Ramos (cell line): ENCODE measurements around the gene EPAS1.

Source experiments
- in situ Hi-C: fragments of 300-500 bp; cut with MboI; formaldehyde crosslinking; loops from one replicate; pipeline ENCODE4 v1.14.3; 2022; ENCODE audit warnings: low sequenced_read_pairs; ENCODE audit not compliant: unreplicated experiment

EPAS1 gene

DNA sequence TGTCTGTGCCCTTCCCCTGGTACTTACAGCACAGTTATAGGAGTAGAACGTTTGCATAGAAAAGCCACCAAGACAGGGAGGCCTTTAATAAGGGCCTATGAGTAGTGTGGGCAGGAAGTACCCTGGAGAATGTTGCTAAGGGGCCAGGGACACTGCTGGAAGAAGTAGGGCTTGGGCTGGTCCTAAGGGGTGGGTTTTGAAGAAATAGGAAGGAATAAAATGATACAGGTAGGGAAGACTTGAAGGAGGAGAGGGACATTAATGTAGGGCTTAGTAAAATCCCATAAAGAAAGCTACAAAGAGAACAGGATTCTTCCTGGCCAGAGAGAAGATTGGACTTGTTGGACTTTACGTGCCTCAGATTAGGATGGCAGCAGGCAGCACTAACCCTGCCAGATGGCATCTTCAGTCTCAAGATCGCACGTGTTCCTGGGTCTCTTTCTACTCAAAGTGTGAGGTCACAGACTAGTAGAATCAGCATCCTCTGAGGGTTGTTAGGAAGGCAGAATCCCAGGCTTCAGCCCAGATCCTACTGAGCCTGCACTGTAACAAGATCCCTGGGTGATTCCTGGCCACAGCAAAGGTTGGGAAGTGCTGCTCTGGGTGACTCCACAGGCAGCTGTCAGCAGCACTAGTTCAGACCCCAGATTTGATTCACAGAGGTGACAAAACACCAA, 39.2 kb downstream of the EPAS1 start:
- in situ Hi-C loops: no loop called here

DNA sequence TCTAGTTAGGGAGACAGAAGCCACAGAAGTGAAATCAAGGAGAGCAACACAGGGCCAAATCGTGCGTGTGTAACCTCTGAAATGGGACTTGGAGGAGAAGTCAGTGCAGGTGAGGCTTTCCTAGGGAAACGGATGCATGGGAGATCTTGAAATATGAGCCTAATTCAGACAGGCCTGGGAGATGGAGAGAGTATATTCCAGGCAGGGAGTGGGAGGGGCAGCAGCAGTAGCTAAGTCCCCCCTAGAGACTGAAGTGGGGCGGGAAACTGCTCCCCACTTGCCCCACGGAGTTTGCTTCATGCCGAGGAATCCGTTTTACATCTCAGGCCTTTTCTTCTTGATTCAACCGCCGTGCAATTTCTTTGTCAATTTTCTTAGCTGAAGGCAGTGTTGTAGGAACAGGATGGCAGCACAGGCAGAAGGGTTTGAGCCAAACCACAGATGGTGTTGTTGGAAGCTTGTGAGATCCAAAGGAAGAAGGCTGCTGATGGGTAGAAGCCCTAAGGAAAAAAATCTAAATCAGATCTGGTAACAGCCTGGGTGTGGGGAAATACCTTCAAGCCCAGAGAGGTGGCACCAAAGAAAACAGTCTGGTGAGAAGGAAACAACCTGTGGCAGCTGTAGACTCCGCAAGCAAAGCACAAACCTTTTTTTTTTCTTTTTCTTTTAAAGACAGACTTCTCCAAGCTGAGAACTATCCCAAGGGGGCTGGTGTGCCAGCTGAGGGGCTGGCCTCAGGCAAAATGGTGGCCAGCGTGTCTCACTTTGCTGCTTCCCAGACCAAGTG, 40.2 kb downstream of the EPAS1 start:
- in situ Hi-C loops: no loop called here

DNA sequence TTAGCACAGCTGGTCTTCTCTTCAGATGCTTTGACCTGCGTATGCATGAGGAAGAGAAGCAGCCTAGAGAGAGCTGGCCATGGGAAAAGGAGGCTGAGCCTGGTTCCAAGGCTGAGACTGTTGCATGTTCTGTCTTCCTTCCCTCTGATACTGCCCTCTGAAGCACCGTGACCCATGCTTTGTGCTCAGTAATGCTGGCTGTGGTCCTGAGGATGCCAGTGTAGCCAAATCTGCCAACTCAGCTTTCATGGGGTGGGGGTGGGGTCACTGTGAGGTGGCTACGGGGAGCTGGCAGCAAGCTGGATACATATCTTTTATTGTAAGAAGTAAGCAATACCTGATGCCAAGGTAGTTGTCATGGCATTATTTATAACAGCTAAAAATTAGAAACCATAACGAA, 41.5 kb downstream of the EPAS1 start:
- in situ Hi-C loops: no loop called here

GRCh38 chr2:46339200-46339599, 42.0 kb downstream of the EPAS1 start:
- in situ Hi-C loops: no loop called here

DNA sequence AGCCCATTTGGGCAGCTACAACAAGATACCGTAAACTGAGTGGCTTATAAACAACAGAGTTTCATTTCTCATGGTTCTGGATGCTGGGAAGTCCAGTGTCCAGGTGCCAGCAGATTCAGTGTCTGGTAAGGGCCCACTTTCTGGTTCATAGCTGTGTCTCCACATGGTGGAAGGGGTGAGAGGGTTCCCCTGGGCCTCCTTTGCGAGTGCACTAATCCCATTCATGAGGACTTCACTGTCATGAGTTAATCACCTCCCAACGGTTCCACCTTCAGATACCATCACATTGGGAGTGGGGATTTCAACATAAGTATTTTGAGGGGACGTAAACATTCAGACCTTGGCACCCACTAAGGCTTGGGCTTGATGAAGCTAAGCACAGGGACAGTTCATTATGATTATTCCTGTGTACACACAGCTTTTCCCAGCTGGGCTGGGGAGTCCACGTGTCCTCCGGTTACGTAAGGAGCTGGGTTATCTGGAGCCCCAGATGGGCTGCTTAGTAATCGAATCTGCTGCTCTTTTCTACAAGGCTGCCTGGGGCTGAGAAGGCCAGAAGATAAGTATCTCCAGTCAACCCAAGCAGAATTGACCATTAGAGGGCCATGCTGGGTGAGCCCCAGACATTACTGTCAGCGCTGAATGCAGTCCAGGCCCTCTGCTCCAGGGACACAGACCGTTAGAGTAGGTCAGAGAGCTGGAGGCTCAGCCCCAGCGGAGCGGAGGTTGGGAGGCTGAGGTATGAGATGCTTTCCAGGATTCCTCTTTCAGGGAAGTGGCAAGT, 42.7 kb downstream of the EPAS1 start:
- in situ Hi-C loops: no loop called here

DNA sequence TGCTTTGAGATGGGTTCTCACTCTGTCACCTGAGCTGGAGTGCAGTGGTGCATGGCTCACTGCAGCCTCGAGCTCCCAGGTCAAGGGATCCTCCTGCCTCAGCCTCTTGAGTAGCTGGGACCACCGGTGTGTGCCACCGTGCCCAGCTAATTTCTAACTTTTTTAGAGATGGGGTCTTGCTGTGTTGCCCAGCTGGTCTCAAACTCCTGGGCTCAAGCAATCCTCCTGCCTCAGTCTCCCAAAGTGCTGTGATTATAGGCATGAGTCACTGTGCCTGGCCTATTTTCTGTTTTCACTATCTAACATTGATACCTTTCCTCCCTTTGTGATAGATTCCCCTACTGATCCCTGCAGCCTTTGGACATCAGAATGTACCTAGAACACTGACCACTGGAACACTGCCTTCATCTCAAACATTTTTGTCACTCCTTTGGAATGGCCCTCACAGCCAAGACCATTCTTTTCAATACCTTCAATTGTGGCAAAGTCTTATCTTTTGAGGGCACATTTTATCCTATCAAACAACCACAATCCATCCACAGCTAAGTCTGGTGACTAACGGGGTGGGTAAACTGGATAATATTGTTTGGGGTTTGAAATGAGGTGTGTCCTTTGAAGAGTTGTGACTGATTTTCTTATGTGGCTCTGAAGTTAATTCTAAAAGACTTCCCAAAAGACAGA, 43.7 kb downstream of the EPAS1 start:
- in situ Hi-C loops: no loop called here

- in situ Hi-C loops: no loop called here
These were observed 45.5 kb downstream of the EPAS1 start for GRCh38 chr2:46342566-46343315.

- in situ Hi-C loops: no loop called here
These were observed 47.5 kb downstream of the EPAS1 start for GRCh38 chr2:46344706-46345105.

- in situ Hi-C loops: no loop called here
These were observed 48.6 kb downstream of the EPAS1 start for GRCh38 chr2:46345775-46346174.

DNA sequence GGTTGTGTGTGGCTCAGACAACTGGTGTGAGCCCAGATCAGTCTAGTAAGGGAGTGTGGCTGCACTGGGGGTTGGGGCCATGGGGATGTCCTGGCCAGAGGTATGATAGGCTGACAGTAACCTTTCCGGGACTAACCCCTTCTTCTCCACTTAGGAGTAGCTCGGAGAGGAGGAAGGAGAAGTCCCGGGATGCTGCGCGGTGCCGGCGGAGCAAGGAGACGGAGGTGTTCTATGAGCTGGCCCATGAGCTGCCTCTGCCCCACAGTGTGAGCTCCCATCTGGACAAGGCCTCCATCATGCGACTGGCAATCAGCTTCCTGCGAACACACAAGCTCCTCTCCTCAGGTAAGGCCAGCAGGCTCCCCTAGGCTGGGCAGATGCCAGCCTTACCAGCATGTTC, 49.5 kb downstream of the EPAS1 start:
- in situ Hi-C loops: no loop called here

- in situ Hi-C loops: no loop called here
These were observed 50.6 kb downstream of the EPAS1 start for GRCh38 chr2:46347648-46348280.

DNA sequence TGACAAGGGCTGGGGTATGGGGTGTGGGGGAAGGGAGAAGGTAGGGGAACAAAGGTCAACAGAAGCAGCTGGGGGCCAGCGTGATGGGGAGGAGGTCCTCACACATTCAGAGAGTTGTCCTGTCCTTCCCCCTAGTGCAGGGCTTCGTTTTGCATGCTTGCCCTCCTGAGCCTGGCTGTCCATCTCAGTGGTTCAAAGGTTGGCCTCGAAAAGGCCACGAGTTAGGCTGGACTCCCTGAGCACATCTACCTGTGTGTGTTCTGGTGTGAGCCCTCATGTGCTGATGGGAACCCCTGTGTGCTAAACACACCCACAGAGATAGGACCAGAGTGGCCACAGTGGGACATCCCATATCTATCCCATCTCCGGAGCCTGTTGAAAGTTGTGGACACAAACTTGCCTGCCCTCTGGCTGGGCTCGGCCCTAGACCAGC, 51.9 kb downstream of the EPAS1 start:
- in situ Hi-C loops: no loop called here

DNA sequence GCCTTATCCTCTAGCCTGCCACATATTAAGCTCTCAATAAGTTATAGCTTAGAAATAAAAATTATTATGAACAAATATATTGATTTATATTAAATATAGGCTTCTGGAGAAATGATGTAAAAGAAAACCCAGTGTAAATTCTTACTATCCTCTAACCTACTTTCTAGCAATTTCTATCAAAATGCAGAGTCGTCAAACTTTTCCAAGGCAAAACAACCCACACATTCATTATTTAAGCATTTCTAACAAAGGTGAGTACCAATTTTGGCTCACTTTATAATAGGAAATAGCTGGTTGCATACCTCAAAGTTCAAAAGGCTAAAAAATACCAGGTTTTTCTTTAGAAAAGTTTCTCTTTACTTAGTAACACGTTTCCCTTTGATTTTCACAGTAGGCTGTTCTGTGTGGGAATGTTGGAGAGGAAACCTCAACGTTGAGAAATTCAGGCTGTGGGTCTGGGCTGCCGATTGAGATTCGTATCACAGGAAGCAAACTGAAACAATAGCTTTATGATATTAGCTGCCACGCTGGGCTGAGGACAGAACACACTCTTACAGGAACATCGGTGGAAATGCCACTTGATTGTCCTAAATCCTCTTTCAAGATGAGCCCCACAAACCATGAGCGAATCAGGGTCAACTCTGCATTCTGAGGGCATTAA, 53.0 kb downstream of the EPAS1 start:
- in situ Hi-C loops: no loop called here

- in situ Hi-C loops: no loop called here
These were observed 54.0 kb downstream of the EPAS1 start for GRCh38 chr2:46351098-46351749.

DNA sequence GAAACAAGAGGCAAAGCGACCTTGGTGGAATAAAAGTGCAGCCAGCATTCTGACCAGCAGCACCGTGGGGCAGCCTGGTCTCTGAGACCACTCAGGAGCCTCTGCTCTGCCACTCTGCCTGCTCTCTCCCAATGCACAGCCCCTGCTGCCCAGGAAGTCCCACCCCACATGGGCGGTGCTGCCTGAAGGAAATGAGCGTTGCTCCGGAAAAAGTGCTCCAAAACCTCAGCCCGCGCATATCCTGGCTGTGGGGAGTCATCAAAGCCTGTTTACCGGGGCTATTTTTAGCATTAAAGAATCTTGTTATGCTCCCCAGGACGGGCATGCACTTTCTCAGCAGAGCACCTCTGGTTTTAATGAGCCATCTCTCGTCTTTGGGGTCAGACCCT, 54.5 kb downstream of the EPAS1 start:
- in situ Hi-C loops: no loop called here

- in situ Hi-C loops: no loop called here
These were observed 55.4 kb downstream of the EPAS1 start for GRCh38 chr2:46352621-46353020.

GRCh38 chr2:46353509-46353908, 56.3 kb downstream of the EPAS1 start:
- in situ Hi-C loops: no loop called here

- in situ Hi-C loops: no loop called here
These were observed 58.5 kb downstream of the EPAS1 start for GRCh38 chr2:46355756-46356155.
